IPS-18a (cell line): Measurements from ENCODE around the gene CBFA2T3.

ENCODE experiments used
- H3K27ac ChIP-seq: one replicate; pipeline ENCODE4 v1.5.1; 2013; ENCODE audit warnings: low read length
- H3K27me3 ChIP-seq: one replicate; pipeline ENCODE4 v1.6.1; 2013; ENCODE audit warnings: mild to moderate bottlenecking, low read length; ENCODE audit not compliant: control insufficient read depth, insufficient read depth
- H3K36me3 ChIP-seq: one replicate; pipeline ENCODE4 v1.6.1; 2013; ENCODE audit warnings: low read depth, low read length; ENCODE audit not compliant: control insufficient read depth
- H3K4me1 ChIP-seq: one replicate; pipeline ENCODE4 v1.6.1; 2013; ENCODE audit warnings: low read depth, low read length; ENCODE audit not compliant: control insufficient read depth
- H3K4me3 ChIP-seq: one replicate; pipeline ENCODE4 v1.5.1; 2013; ENCODE audit warnings: low read length
- H3K9ac ChIP-seq: one replicate; pipeline ENCODE4 v1.6.1; 2013; ENCODE audit warnings: mild to moderate bottlenecking, low read length, moderate library complexity
- H3K9me3 ChIP-seq: one replicate; pipeline ENCODE4 v1.6.1; 2013; ENCODE audit warnings: low read depth, low read length; ENCODE audit not compliant: control insufficient read depth

The CBFA2T3 gene

DNA sequence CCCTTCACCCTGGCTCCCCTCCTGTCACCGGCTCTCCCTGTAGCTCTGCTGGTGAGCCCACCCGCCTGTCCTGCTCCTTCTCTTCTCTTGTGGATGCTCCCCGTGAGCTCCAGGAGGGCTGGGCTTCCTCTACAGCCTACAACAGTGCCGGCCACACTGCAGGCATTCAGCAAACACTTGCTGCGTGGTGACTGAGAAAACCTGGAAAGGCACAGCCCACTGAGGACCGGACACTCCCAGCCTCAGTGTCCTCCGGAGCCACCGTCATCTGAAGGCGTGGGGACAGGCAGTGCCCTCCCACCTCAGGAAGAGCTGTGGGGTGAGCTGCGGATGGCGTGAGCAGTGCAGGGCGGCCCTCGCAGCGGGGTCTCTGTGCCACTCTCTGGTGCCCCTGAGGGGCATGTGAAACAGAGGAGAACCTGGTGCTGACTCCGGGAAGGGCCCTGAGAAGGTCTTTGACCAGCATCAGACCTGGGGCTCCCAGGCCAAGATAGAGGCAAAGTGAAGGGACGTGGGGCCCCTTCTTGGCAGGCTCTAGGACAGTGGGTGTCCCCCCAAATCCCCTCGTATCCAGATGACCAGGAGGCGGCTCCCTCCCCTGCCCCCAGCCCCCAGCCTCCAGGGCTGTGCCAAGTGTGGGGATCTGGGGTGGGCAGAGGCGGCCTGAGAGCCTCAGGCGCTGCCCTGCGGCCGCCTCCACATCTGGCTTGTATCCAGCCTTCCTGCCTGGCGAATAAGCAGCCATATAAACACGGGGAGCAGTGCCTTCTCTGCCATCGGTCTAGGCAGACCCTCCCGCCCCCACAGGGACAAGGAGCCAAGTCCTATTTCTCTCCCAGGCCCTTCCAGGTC is 66.5 kb downstream of the CBFA2T3 start:
- Histone ChIP-seq H3K36me3 (no peaks in the 10 kb centered on the region), H3K27ac (no peak overlapping the region), H3K9ac (no peak overlapping the region), H3K4me1 (no peaks in the 10 kb centered on the region), H3K27me3 (no peaks in the 10 kb centered on the region), H3K4me3 (no peak overlapping the region), H3K9me3 (no peaks in the 10 kb centered on the region)

DNA sequence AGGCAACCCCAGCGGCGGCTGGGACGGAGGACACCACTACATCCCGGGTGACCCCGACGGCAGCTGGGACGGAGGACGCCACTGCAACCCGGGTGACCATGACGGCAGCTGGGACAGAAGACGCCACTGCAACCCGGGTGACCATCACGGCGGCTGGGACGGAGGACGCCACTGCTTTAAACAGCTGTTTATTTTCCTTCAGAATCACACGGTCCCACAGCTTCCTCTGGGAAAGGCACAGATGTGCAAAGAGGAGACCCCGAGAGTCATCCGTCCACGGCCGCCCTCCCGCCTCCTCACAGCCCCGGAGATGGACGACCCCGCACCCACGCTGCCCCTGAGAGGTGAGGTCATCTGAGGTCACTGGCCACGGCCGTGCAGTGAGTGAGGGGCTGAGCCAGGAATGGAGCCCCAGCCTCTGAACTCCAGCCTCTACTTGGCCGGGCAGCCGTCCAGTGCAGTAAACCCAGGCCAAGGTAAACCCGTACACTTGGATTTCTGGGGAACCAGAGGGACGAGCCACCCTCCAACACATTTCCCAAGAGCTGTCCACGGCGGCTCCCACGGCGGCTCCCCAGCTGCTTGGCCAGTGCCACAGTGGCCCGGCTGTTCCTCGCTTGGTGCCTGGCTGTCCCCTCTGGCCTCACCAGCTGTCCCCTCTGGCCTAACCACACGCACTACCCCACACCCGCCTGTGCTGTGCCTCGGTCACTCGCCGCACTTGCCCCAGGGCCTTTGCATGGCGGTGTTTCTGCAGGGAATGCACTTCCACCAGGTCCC is 67.4 kb downstream of the CBFA2T3 start:
- Histone ChIP-seq H3K36me3 (no peaks in the 10 kb centered on the region), H3K4me1 (peaks cover 4% of the 10 kb centered on the region), H3K27me3 (no peaks in the 10 kb centered on the region), H3K9me3 (no peaks in the 10 kb centered on the region), H3K27ac (no peak overlapping the region), H3K9ac (no peak overlapping the region), H3K4me3 (no peak overlapping the region)

DNA sequence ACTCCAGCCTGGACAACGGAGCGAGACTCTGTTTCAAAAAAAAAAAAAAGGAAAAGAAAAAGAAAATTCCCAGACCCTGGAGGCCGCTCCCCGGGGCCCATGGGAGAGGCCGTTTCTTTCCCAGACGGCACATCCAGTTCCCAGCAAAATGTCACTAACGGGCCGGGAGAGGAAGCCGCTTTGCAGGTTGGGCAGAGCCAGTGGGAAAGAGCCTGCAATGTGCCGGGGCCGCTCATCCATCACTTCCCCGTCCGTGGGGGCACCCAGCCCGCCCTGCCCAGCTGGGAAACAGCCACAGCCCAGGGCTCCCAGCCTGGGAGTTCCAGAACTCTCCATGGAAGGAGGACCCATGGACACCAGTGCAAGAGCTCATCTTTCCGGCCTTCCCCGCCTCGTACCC is 68.7 kb downstream of the CBFA2T3 start:
- H3K9ac ChIP-seq, result no peak overlapping the region
- H3K4me1 ChIP-seq, result peaks cover 4% of the 10 kb centered on the region
- H3K4me3 ChIP-seq, result no peak overlapping the region
- no peaks in the 10 kb centered on the region for H3K27me3 ChIP-seq
- H3K36me3 ChIP-seq, result no peaks in the 10 kb centered on the region
- no peak overlapping the region for H3K27ac ChIP-seq
- H3K9me3 ChIP-seq, result no peaks in the 10 kb centered on the region

DNA sequence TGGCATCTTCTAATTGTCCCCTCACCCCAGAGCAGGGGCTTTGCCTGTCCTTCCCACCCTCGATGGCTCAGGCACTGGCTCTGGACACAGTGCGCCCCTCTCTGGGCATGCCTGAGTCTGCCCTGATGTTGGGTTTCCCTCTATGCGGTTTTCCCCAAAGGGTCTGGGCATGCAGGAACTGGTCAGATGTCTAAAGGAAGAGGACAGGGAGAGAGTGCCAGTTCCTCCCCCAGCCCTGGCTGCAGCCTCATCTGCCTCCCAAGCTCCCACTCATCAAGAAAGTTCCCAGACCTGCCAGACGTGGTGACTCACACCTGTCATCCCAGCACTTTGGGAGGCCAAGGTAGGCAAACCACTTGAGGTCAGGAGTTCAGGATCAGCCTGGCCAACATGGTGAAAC is 69.2 kb downstream of the CBFA2T3 start:
- H3K27ac ChIP-seq, result no peak overlapping the region
- no peak overlapping the region for H3K9ac ChIP-seq
- H3K36me3 ChIP-seq, result no peaks in the 10 kb centered on the region
- peaks cover 4% of the 10 kb centered on the region for H3K4me1 ChIP-seq
- H3K9me3 ChIP-seq, result no peaks in the 10 kb centered on the region
- no peak overlapping the region for H3K4me3 ChIP-seq
- no peaks in the 10 kb centered on the region for H3K27me3 ChIP-seq

DNA sequence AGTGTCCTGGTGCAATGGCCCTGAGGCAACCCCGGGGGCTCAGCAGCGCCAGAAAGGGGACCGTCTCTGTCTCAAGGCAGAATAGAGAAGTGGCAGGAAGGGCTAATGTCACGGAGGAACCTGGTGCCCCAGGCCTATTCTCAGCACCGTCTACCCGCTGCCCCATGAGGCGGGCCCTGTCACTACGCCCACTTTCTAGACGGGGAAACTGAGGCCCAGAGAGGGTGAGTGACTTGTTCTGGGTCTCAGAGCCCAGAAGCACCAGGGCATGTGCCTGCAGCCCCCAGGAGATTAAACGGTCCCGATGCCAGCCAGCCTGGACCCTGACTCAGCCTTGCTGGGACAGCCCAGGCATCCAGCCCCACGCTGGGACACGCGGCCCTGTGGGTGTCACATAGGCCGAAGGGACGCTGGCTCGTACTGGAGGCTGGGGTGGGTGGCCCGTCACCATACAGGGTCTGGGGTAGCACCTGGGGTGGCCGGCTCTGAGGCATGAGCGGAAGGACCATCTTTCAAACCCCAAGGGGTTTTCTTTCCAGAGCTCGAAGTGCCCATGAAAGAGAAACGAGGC is 70.4 kb downstream of the CBFA2T3 start:
- no peaks in the 10 kb centered on the region for H3K9me3 ChIP-seq
- H3K4me1 ChIP-seq, result peaks cover 4% of the 10 kb centered on the region
- no peak overlapping the region for H3K9ac ChIP-seq
- no peaks in the 10 kb centered on the region for H3K36me3 ChIP-seq
- no peaks in the 10 kb centered on the region for H3K27me3 ChIP-seq
- H3K27ac ChIP-seq, result no peak overlapping the region
- H3K4me3 ChIP-seq, result no peak overlapping the region

DNA sequence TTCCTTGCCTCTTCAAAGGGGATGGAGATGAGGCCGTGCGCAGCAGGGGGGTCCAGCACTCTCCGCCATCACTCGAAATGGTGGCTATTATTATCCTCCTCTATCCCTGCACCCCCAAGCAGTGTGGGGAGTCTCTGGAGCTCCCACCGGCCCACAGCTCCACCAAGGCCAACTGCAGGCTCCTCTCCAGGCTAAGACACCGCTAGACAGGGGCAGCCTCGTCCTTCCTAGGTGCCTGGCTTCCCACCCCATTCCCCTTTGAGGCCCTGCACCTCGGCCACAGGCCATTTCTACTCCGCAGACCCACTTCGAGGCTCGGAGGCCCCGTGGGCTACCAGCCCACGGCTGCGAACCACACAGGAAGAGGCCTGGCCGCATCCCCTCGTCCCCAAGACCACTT is 71.0 kb downstream of the CBFA2T3 start:
- Histone ChIP-seq H3K36me3 (no peaks in the 10 kb centered on the region), H3K27me3 (no peaks in the 10 kb centered on the region), H3K4me1 (peaks cover 4% of the 10 kb centered on the region), H3K27ac (no peak overlapping the region), H3K9me3 (no peaks in the 10 kb centered on the region), H3K9ac (no peak overlapping the region), H3K4me3 (no peak overlapping the region)

DNA sequence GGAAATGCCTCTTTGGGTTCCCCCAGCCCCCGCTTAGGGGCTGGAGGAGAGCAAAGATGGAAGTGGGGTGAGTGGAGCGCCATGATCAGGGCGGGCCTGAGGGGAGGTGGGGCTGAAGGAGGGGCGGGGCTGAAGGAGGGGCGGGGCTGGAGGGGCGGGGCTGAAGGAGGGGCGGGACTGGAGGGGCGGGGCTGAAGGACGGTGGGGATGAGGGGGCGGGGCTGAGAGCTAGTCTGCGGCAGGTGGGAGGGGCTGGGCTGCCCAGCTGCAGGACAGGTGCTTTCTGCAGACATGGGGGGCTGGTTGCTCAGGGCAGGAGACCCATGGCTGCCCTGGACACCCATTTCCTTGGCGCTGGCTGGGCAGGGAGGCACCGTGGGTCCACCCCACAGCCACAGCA is 71.4 kb downstream of the CBFA2T3 start:
- Histone ChIP-seq H3K4me1 (peaks cover 4% of the 10 kb centered on the region), H3K4me3 (no peak overlapping the region), H3K9ac (no peak overlapping the region), H3K9me3 (no peaks in the 10 kb centered on the region), H3K27me3 (no peaks in the 10 kb centered on the region), H3K27ac (no peak overlapping the region), H3K36me3 (no peaks in the 10 kb centered on the region)

DNA sequence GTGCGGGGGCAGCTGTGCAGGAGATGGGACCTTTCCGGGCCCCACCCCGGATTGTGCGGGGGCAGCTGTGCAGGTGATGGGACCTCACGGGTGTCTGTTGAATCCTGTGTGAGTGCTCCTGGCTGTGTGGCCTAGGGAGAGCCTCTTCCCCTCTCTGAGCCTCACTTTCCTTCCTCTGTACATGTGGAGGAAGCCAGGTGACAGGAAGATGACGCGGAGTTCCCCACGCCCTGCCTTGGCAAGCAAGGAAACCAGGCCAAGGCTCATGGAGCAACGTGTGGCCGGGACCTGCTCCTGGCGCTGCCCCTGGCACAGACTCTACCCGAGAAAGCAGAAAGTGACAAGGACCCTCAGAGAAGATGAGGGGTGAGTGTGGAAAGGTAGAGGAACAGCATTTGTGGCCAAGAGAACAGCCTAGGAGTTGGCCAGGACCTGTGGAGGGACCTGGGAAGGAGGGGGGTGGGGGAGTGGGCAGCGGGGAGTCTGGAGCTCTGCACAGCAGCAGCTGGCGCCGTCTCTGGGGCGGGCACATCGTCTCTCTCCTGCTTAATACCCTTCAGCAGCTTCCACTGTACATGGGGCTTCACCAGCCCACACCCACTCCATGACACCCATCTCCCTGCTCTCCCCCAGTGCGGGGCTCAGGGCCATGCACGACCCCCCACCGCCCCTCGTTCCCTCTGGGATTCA is 72.2 kb downstream of the CBFA2T3 start:
- Histone ChIP-seq H3K27me3 (no peaks in the 10 kb centered on the region), H3K9ac (no peak overlapping the region), H3K4me1 (peaks cover 4% of the 10 kb centered on the region), H3K27ac (no peak overlapping the region), H3K9me3 (no peaks in the 10 kb centered on the region), H3K4me3 (no peak overlapping the region), H3K36me3 (no peaks in the 10 kb centered on the region)

DNA sequence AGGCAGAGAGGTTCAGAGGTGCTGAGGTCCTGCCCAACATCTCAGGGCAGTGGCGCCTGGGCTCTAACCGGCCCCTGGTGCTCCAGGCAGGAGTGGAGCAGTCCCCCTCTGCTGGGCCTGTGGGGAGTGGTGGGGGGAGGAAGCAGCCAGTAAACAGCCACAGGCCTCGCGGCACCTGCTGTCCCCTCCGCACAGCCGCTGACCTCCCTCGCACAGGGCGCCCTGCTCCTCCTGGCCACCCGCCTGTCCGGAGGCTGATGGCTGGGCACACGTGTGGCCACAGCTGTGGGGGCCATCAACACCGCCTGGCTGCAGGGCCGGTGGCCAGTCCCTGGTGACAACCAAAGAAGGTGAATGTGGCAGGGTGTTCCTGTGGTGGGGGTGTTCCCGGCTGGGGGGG is 73.7 kb downstream of the CBFA2T3 start:
- H3K36me3 ChIP-seq, result no peaks in the 10 kb centered on the region
- no peaks in the 10 kb centered on the region for H3K9me3 ChIP-seq
- peaks cover 4% of the 10 kb centered on the region for H3K4me1 ChIP-seq
- no peaks in the 10 kb centered on the region for H3K27me3 ChIP-seq
- H3K9ac ChIP-seq, result no peak overlapping the region
- H3K27ac ChIP-seq, result no peak overlapping the region
- H3K4me3 ChIP-seq, result no peak overlapping the region

DNA sequence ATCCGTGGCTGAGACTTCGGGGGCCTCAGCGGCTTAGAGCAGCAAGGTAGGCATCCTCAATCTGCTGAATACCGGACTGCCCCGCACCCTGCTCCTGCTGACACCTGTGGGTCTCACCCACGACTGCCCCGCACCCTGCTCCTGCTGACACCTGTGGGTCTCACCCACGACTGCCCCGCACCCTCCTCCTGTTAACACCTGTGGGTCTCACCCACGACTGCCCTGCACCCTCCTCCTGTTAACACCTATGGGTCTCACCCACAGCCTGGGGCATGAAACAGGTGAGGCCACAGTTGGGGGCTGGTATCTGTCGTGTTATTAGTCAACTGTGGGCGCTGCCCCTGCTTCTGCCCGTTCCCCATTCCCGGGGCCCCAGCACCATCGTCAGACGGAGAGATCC is 74.3 kb downstream of the CBFA2T3 start:
- Histone ChIP-seq H3K9me3 (no peaks in the 10 kb centered on the region), H3K4me3 (no peak overlapping the region), H3K27ac (no peak overlapping the region), H3K9ac (no peak overlapping the region), H3K36me3 (no peaks in the 10 kb centered on the region), H3K4me1 (peaks cover 4% of the 10 kb centered on the region), H3K27me3 (no peaks in the 10 kb centered on the region)

DNA sequence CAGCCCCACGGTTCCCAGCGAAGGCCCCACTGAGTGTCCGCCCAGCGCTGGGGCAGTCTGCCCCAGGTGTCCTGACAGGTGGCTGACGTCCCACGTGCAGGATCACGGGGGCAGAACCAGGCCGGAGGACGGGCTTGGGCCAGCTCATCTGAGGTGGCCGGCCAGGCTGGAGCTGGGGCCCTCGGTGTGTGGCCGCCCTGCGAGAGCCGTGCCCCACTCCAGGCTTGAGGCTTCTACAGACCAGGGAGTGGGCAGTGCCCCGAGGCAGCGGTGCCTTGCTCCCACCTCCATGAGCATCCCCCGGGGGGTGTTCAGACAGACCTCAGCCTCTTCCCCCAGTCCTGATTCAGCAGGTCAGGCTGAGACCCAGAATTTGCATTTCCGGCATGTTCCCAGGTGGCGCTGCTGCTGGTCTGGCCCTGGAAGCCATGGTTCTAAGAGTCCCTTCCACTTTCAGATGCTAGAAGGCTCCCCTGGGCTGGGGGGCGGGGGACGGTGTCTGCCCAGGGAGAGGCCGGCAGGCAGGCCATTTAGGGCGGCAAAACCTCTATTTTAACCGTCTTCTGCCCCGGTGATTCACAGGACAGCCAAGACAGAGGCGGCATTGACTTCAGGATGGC is 75.2 kb downstream of the CBFA2T3 start:
- Histone ChIP-seq H3K9me3 (no peaks in the 10 kb centered on the region), H3K27ac (no peak overlapping the region), H3K9ac (no peak overlapping the region), H3K4me1 (peaks cover 4% of the 10 kb centered on the region), H3K36me3 (no peaks in the 10 kb centered on the region), H3K27me3 (no peaks in the 10 kb centered on the region), H3K4me3 (no peak overlapping the region)
